ENCODE results near the gene OBI1. TPM values are rescaled to one million over a fixed set of nuclear protein-coding genes. Genes with fewer than 3 reads are reported as not detected.

The OBI1 gene, protein sequence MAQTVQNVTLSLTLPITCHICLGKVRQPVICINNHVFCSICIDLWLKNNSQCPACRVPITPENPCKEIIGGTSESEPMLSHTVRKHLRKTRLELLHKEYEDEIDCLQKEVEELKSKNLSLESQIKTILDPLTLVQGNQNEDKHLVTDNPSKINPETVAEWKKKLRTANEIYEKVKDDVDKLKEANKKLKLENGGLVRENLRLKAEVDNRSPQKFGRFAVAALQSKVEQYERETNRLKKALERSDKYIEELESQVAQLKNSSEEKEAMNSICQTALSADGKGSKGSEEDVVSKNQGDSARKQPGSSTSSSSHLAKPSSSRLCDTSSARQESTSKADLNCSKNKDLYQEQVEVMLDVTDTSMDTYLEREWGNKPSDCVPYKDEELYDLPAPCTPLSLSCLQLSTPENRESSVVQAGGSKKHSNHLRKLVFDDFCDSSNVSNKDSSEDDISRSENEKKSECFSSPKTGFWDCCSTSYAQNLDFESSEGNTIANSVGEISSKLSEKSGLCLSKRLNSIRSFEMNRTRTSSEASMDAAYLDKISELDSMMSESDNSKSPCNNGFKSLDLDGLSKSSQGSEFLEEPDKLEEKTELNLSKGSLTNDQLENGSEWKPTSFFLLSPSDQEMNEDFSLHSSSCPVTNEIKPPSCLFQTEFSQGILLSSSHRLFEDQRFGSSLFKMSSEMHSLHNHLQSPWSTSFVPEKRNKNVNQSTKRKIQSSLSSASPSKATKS
- 11.7 and 13.2 TPM in 2 replicates for total RNA-seq

DNA sequence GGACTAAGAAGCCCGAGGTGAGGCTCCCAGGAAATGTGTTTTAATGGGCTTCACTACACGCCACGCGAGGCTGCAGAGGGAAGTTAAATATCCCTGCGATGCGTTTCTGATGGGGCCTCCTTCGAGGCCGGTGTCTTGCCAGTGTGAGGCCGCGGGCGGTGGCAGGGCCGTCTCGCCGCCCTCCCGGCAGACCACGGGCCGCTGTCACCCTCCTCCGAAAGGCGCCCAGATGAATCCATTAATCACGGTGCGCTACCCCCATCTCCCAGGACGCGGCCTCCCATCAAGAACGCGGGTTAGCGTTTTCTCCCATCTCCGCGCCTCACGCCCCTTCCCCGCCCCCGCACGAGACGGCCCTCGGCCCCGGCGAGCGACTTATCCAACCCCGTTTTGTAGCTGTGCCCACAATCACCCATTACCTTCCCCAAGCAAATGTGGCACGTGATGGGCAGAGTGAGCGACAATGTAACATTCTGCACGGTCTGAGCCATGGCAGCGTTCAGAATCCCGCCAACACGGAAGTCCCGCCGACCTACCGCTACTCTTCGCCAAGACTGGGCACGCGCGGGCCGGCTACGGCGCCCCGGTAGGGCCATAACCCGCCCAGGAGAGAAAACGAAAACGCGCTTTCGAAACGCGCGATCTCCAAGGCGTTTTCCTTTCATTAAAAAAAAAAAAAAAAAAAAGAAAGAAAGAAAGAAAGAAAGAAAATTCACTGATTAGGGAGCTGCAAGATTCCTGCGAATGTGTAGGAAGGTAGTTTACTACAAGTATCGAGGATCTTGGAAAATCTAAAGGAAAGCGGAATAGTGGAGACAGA, at the start of gene OBI1:
TSS of gene OBI1 (minus strand) at position 526 of the 820 bp plus-strand sequence. CDS start at position 491, 35 bp downstream.

GRCh38 chr13:78603240-78603957, 55.6 kb downstream of the OBI1 start, which contains the start of gene POU4F1:
Gene POU4F1, minus strand, starts transcription at chr13:78603552. Its CDS starts 226 bp downstream, at chr13:78603326.

Other genes starting within 250 kb of the OBI1 start
- 0.10 TPM in 1 of 2 replicates, not detected in the other for gene POU4F1, start 55.6 kb downstream of the OBI1 start, total RNA-seq

All from mammary microvascular endothelial cell (primary cell).